GM23248 (cell line): ENCODE measurements around the gene C22orf39.

Experiments used
- EZH2 ChIP-seq: fragments of 200-600 bp; sonication (generic); IDR thresholded peaks from 2 replicates; pipeline ENCODE4 v1.6.1; 2018; ENCODE audit warnings: antibody characterized with exemption, mild to moderate bottlenecking; ENCODE audit not compliant: insufficient read depth, poor library complexity, severe bottlenecking
- EZH2phosphoT487 ChIP-seq: fragments of 200-600 bp; sonication (generic); IDR thresholded peaks from 2 replicates; pipeline ENCODE4 v1.6.1; 2018; ENCODE audit warnings: antibody characterized with exemption, moderate library complexity, mild to moderate bottlenecking, low read depth; ENCODE audit not compliant: insufficient read depth

- no peak for TF ChIP-seq EZH2
- no peak for TF ChIP-seq EZH2phosphoT487
Measured at GRCh38 chr22:19476023-19476422, 28.5 kb upstream of the C22orf39 start.
